ENCODE results near the gene TSPAN14.
"Not testable (repeated sequence)": the region's sequence is repeated elsewhere in the genome, so short reads cannot be mapped to it uniquely, and the experiment has no call there.

The TSPAN14 gene

GRCh38 chr10:80537086-80537735 lies 83.1 kb downstream of the TSPAN14 start:
- intact Hi-C loops (cut with DNase I), result no loop called here

GRCh38 chr10:80537736-80538480 lies 83.8 kb downstream of the TSPAN14 start, which contains the start of gene SH2D4B:
TSS of gene SH2D4B (plus strand) at chr10:80537902. CDS start at chr10:80538332, 430 bp downstream.
- intact Hi-C loops (cut with DNase I), result no loop called here
- peak in 1 of 10 donors; percentile 48 for DNase-seq

More at GRCh38 chr10:80537086-80537735, 83.1 kb downstream of the TSPAN14 start:
- DNase-seq, result no peak

GRCh38 chr10:80538481-80539185 lies 84.5 kb downstream of the TSPAN14 start:
- intact Hi-C loops (cut with DNase I), result no loop called here
- DNase-seq, result no peak

- intact Hi-C loops (cut with DNase I), result no loop called here
- DNase-seq, result peak in 3 of 10 donors; percentile 76 to 84 (median 80)
Measured at GRCh38 chr10:80539421-80540031, 85.4 kb downstream of the TSPAN14 start.

- intact Hi-C loops (cut with DNase I), result no loop called here
- DNase-seq, result no peak
Measured at GRCh38 chr10:80540136-80540535, 86.0 kb downstream of the TSPAN14 start.

- intact Hi-C loops (cut with DNase I), result no loop called here
- no peak for DNase-seq
Measured at GRCh38 chr10:80540618-80540980, 86.5 kb downstream of the TSPAN14 start.

GRCh38 chr10:80540981-80541750 lies 87.1 kb downstream of the TSPAN14 start:
- DNase-seq, result peak in 2 of 10 donors; percentile 48 to 77
- intact Hi-C loops (cut with DNase I), result no loop called here

- intact Hi-C loops (cut with DNase I), result no loop called here
- DNase-seq, result no peak
Measured at GRCh38 chr10:80542053-80542452, 87.9 kb downstream of the TSPAN14 start.

- intact Hi-C loops (cut with DNase I), result no loop called here
- peak in 3 of 10 donors; percentile 32 to 84 (median 71) for DNase-seq
Measured at GRCh38 chr10:80542652-80543318, 88.7 kb downstream of the TSPAN14 start.

- intact Hi-C loops (cut with DNase I); DNase-seq: not testable (repeated sequence)
Measured at GRCh38 chr10:80543319-80543672, 89.2 kb downstream of the TSPAN14 start.

GRCh38 chr10:80544316-80544953 lies 90.3 kb downstream of the TSPAN14 start:
- intact Hi-C loops (cut with DNase I), result no loop called here
- DNase-seq, result no peak

GRCh38 chr10:80545258-80545881 lies 91.3 kb downstream of the TSPAN14 start:
- intact Hi-C loops (cut with DNase I), result no loop called here
- no peak for DNase-seq

- DNase-seq, result no peak
Measured at GRCh38 chr10:80552151-80552646, 98.1 kb downstream of the TSPAN14 start.

GRCh38 chr10:80553436-80553835 lies 99.3 kb downstream of the TSPAN14 start:
- intact Hi-C loops (cut with DNase I), result no loop called here
- DNase-seq, result no peak

More at GRCh38 chr10:80552151-80552646, 98.1 kb downstream of the TSPAN14 start:
- intact Hi-C loops (cut with DNase I), result no loop called here

GRCh38 chr10:80554050-80554449 lies 99.9 kb downstream of the TSPAN14 start:
- intact Hi-C loops (cut with DNase I), result no loop called here
- DNase-seq, result no peak

- intact Hi-C loops (cut with DNase I), result no loop called here
Measured at GRCh38 chr10:80555415-80555814, 101.3 kb downstream of the TSPAN14 start.

GRCh38 chr10:80561950-80562349 lies 107.8 kb downstream of the TSPAN14 start:
- DNase-seq, result no peak
- intact Hi-C loops (cut with DNase I), result no loop called here

More at GRCh38 chr10:80555415-80555814, 101.3 kb downstream of the TSPAN14 start:
- no peak for DNase-seq

GRCh38 chr10:80567292-80567691 lies 113.2 kb downstream of the TSPAN14 start:
- intact Hi-C loops (cut with DNase I), result no loop called here
- DNase-seq, result no peak

Data from posterior cingulate gyrus (tissue), 11 donors.